ENCODE data around the gene TGFBRAP1.

DNA sequence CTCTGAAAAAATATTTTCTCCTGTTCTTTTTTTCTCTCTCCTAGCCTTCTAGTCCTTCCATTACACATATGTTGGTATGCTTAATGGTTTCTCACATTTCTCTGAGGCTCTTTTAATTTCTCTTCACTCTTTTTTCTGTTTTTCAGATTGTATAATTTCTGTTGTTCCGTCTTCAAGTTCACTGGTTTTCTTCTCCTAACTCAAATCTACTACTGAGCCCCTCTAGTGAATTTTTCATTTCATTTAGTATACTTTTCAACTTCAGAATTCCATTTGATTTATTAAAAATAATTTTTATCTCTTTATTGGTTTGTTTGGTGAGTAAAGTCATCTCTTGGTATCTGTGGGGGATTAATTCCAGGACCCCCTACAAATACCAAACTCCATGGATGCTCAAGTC, 27.6 kb upstream of the TGFBRAP1 start:
- TF ChIP-seq, protein P1, sequence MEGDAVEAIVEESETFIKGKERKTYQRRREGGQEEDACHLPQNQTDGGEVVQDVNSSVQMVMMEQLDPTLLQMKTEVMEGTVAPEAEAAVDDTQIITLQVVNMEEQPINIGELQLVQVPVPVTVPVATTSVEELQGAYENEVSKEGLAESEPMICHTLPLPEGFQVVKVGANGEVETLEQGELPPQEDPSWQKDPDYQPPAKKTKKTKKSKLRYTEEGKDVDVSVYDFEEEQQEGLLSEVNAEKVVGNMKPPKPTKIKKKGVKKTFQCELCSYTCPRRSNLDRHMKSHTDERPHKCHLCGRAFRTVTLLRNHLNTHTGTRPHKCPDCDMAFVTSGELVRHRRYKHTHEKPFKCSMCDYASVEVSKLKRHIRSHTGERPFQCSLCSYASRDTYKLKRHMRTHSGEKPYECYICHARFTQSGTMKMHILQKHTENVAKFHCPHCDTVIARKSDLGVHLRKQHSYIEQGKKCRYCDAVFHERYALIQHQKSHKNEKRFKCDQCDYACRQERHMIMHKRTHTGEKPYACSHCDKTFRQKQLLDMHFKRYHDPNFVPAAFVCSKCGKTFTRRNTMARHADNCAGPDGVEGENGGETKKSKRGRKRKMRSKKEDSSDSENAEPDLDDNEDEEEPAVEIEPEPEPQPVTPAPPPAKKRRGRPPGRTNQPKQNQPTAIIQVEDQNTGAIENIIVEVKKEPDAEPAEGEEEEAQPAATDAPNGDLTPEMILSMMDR (IDR thresholded peaks at IDR 0.05) = no peak
- TF ChIP-seq POLR2A (IDR thresholded peaks at IDR 0.05) = no peak
- no peak for TF ChIP-seq EP300 (IDR thresholded peaks at IDR 0.05)

Data from tibial nerve (tissue), 4 donors.